GM12892 (cell line): Measurements from ENCODE around the gene ELOVL5.

Source experiments
- POLR2A ChIP-seq: IDR thresholded peaks from 2 replicates; pipeline ENCODE4 v1.6.1; 2011; ENCODE audit warnings: low read depth, low read length, control low read depth
- POLR2AphosphoS5 ChIP-seq: IDR thresholded peaks from 2 replicates; pipeline ENCODE4 v1.6.1; 2011; ENCODE audit warnings: low read depth, low read length, control low read depth
- TAF1 ChIP-seq: IDR thresholded peaks from 2 replicates; pipeline ENCODE4 v1.6.1; 2011; ENCODE audit warnings: low read depth, mild to moderate bottlenecking, control low read depth, low read length, borderline replicate concordance

GRCh38 chr6:53300656-53301551 lies 47.8 kb downstream of the ELOVL5 start:
- TF ChIP-seq TAF1 (no peak), POLR2A (no peak), POLR2AphosphoS5 (no peak)
